GM12892 (cell line): Measurements from ENCODE around the gene DGLUCY.

ENCODE experiments used
- POLR2A ChIP-seq: IDR thresholded peaks from 2 replicates; pipeline ENCODE4 v1.6.1; 2011; ENCODE audit warnings: low read depth, low read length, control low read depth
- POLR2AphosphoS5 ChIP-seq: IDR thresholded peaks from 2 replicates; pipeline ENCODE4 v1.6.1; 2011; ENCODE audit warnings: low read depth, low read length, control low read depth
- TAF1 ChIP-seq: IDR thresholded peaks from 2 replicates; pipeline ENCODE4 v1.6.1; 2011; ENCODE audit warnings: low read depth, mild to moderate bottlenecking, control low read depth, low read length, borderline replicate concordance

DNA sequence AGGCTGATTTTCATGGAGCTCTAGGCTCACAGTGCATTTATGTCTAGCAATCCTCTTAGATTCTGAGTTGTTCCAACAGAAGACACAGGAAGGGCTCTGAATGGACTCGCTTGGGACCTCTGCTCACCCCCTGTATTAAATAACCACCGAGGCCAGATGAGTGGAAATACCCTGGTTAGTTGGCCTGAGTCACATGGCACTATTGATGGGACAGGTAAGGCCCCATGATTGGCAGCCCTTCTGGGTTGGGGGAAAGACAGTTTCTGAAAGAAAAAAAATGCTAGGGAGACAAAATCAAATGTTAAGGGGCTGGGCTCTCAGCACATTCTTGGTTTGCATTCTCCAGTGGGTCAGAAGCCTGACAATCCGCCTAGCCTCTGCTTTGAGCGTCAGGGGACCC, 14.8 kb downstream of the DGLUCY start:
- no peak for TF ChIP-seq POLR2A
- TF ChIP-seq TAF1, result no peak
- no peak for TF ChIP-seq POLR2AphosphoS5
